OCI-LY1 (cell line): ENCODE data around the gene C1QTNF9B.

ENCODE experiments used
- H2AFZ ChIP-seq: fragments of 200-600 bp; sonication (generic), shearing (Covaris generic); 2 replicates; pipeline ENCODE4 v1.6.0; 2014; ENCODE audit warnings: antibody characterized with exemption, mild to moderate bottlenecking, low read length
- H3F3A ChIP-seq: fragments of 200-600 bp; sonication (generic), shearing (Covaris generic); 2 replicates; pipeline ENCODE4 v1.6.0; 2014; ENCODE audit warnings: mild to moderate bottlenecking, antibody characterized with exemption, low read length, moderate library complexity; ENCODE audit not compliant: insufficient read depth
- H3K27ac ChIP-seq: fragments of 200-600 bp; sonication (generic); 2 replicates; pipeline ENCODE4 v1.5.1; 2014; ENCODE audit warnings: low read length, mixed run types, mild to moderate bottlenecking, low read depth; ENCODE audit not compliant: poor library complexity, severe bottlenecking
- H3K27me3 ChIP-seq: fragments of 200-600 bp; sonication (generic); 2 replicates; pipeline ENCODE4 v1.6.0; 2014; ENCODE audit warnings: antibody characterized with exemption, mild to moderate bottlenecking, low read length, moderate library complexity; ENCODE audit not compliant: insufficient read depth
- H3K36me3 ChIP-seq: fragments of 200-600 bp; sonication (generic); 2 replicates; pipeline ENCODE4 v1.6.1; 2014; ENCODE audit warnings: mild to moderate bottlenecking, antibody characterized with exemption, low read length, moderate library complexity, mixed read lengths; ENCODE audit not compliant: insufficient read depth
- H3K4me1 ChIP-seq: fragments of 200-600 bp; sonication (generic); 2 replicates; pipeline ENCODE4 v1.5.1; 2014; ENCODE audit warnings: mild to moderate bottlenecking, low read length, moderate library complexity; ENCODE audit not compliant: insufficient read depth, severe bottlenecking
- H3K4me2 ChIP-seq: fragments of 200-600 bp; sonication (generic), shearing (Covaris generic); 2 replicates; pipeline ENCODE4 v1.6.1; 2014; ENCODE audit warnings: low read length
- H3K4me3 ChIP-seq: fragments of 200-600 bp; sonication (generic); 2 replicates; pipeline ENCODE4 v1.5.1; 2014; ENCODE audit warnings: low read length, low read depth, mild to moderate bottlenecking, mixed read lengths; ENCODE audit not compliant: poor library complexity, severe bottlenecking
- H3K79me2 ChIP-seq: fragments of 200-600 bp; shearing (Covaris generic); 2 replicates; pipeline ENCODE4 v1.6.1; 2016; ENCODE audit warnings: mixed run types, low read length, mixed read lengths; ENCODE audit not compliant: insufficient read depth
- H3K9ac ChIP-seq: fragments of 200-600 bp; sonication (generic), shearing (Covaris generic); 2 replicates; pipeline ENCODE4 v1.6.1; 2014; ENCODE audit warnings: mild to moderate bottlenecking, low read length, mixed read lengths
- H3K9me2 ChIP-seq: fragments of 200-600 bp; sonication (generic), shearing (Covaris generic); 2 replicates; pipeline ENCODE4 v1.6.1; 2014; ENCODE audit warnings: low read depth, mild to moderate bottlenecking, low read length, mixed read lengths
- H3K9me3 ChIP-seq: fragments of 200-600 bp; shearing (Covaris generic); 2 replicates; pipeline ENCODE4 v1.6.1; 2014; ENCODE audit warnings: low read length, mixed read lengths
- H4K20me1 ChIP-seq: fragments of 200-600 bp; sonication (generic), shearing (Covaris generic); 2 replicates; pipeline ENCODE4 v1.6.0; 2016; ENCODE audit warnings: mild to moderate bottlenecking, low read length; ENCODE audit not compliant: insufficient read depth
- EZH2 ChIP-seq: fragments of 200-600 bp; sonication (generic), shearing (Covaris generic); IDR thresholded peaks from 2 replicates; pipeline ENCODE4 v1.8.0; 2017; ENCODE audit warnings: borderline replicate concordance, mixed run types, mild to moderate bottlenecking, antibody characterized with exemption, low read length, moderate library complexity, mixed read lengths
- TF ChIP-seq, protein P1 (sequence below): fragments of 200-600 bp; sonication (generic), shearing (Covaris generic); IDR thresholded peaks from 2 replicates; pipeline ENCODE4 v1.5.1; 2017; ENCODE audit warnings: mild to moderate bottlenecking, antibody characterized with exemption, low read length, moderate library complexity, mixed read lengths

C1QTNF9B gene

DNA sequence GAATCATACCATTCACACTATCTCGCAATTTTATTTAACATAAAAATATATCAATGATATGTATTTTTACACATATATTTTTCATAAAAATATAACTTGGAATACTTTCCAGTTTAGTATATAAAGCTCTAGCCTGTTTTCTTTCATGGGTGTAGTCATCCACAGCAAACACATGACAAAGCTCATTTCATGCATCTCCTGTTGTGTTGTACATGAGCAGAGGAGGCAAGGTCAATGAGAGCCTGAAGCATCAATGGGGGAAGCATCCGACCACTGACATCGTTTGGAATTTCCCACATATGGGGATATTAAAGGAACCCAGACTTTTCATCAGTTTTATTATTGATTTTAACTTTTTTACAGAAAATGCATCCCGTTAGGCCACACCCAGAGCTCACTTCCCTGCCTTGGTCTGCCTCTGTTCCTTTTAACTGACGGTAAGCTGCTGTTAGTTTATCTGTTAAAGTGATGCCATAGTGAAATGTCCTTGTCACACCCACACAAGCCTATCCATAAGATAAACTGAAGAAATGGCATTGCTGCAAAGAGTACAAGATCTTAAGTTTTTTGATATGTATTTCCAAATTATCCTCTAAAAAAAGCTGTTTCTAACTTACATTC lies 52.1 kb downstream of the C1QTNF9B start:
- Histone ChIP-seq H3K9me2 (no peaks in the 10 kb centered on the region), H2AFZ (no peak overlapping the region), H3K4me3 (no peak overlapping the region), H3K27me3 (no peaks in the 10 kb centered on the region), H3K9ac (no peak overlapping the region), H3K36me3 (no peaks in the 10 kb centered on the region), H4K20me1 (no peaks in the 10 kb centered on the region), H3K27ac (no peak overlapping the region), H3K4me1 (peaks cover 18% of the 10 kb centered on the region), H3K79me2 (no peaks in the 10 kb centered on the region), H3K9me3 (no peaks in the 10 kb centered on the region), H3K4me2 (no peak overlapping the region), H3F3A (no peaks in the 10 kb centered on the region)
- no peak for TF ChIP-seq EZH2
- TF ChIP-seq, protein P1, sequence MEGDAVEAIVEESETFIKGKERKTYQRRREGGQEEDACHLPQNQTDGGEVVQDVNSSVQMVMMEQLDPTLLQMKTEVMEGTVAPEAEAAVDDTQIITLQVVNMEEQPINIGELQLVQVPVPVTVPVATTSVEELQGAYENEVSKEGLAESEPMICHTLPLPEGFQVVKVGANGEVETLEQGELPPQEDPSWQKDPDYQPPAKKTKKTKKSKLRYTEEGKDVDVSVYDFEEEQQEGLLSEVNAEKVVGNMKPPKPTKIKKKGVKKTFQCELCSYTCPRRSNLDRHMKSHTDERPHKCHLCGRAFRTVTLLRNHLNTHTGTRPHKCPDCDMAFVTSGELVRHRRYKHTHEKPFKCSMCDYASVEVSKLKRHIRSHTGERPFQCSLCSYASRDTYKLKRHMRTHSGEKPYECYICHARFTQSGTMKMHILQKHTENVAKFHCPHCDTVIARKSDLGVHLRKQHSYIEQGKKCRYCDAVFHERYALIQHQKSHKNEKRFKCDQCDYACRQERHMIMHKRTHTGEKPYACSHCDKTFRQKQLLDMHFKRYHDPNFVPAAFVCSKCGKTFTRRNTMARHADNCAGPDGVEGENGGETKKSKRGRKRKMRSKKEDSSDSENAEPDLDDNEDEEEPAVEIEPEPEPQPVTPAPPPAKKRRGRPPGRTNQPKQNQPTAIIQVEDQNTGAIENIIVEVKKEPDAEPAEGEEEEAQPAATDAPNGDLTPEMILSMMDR: no peak

DNA sequence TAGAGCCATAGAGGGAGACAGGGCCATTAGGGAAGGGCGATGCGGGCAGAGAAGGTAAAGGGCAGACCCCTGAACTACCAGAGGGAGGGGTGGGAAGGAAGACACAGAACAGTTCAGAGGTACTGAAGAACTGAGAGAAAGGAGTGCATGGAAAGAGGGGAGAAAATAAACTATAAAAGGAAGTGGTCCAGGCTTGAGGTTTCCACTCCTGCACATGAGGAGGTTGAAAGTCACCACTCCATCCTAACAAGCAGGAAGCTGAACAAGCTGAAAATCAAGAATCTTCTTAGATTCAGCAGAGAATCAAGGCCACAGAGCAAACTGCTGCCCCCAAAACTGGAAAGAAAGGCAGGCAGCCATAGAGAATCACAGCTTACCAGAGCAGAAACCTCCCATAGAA lies 53.2 kb downstream of the C1QTNF9B start:
- TF ChIP-seq, protein P1: no peak
- Histone ChIP-seq H3K4me3 (no peak overlapping the region), H3K27me3 (no peaks in the 10 kb centered on the region), H3K79me2 (no peaks in the 10 kb centered on the region), H4K20me1 (no peaks in the 10 kb centered on the region), H3K4me1 (peaks cover 18% of the 10 kb centered on the region), H3K9me2 (no peaks in the 10 kb centered on the region), H3K36me3 (no peaks in the 10 kb centered on the region), H3K4me2 (no peak overlapping the region), H3K27ac (no peak overlapping the region), H3F3A (no peaks in the 10 kb centered on the region), H3K9me3 (no peaks in the 10 kb centered on the region), H3K9ac (no peak overlapping the region), H2AFZ (no peak overlapping the region)

DNA sequence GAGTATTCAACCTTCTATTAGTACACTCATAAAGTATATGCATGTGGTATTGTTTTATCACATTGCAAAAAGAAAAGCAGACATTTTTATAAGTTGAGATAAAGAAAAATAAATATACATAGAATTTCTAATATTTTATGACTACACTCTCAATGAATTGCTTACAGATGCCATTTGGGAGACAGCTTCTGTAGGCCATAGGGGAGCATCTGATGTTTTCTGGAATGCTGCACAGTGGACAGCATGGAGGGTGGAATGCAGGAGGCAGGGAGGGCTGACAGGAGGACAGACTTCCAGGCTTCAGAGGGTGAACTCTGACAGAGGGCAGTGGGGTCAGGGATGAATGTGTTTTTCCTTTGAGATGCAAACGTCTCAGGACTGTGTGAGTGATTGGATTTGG lies 53.9 kb downstream of the C1QTNF9B start:
- no peak overlapping the region for H2AFZ ChIP-seq
- H3K79me2 ChIP-seq: no peaks in the 10 kb centered on the region
- no peak overlapping the region for H3K27ac ChIP-seq
- TF ChIP-seq EZH2: no peak
- TF ChIP-seq, protein P1: no peak
- no peaks in the 10 kb centered on the region for H3F3A ChIP-seq
- no peak overlapping the region for H3K9ac ChIP-seq
- H3K9me2 ChIP-seq: no peaks in the 10 kb centered on the region
- H3K36me3 ChIP-seq: no peaks in the 10 kb centered on the region
- H3K4me1 ChIP-seq: peaks cover 13% of the 10 kb centered on the region
- H3K4me2 ChIP-seq: no peak overlapping the region
- H4K20me1 ChIP-seq: no peaks in the 10 kb centered on the region
- H3K27me3 ChIP-seq: no peaks in the 10 kb centered on the region
- no peaks in the 10 kb centered on the region for H3K9me3 ChIP-seq
- no peak overlapping the region for H3K4me3 ChIP-seq
